PC-9 (cell line): Measurements from ENCODE around the gene SLC9A6. TPM values are rescaled to one million over a fixed set of nuclear protein-coding genes. Genes with fewer than 3 reads are reported as not detected.

Experiments
- BruUV-seq: library from RNA; stranded (reverse); fragments of 400-500 nt; replicated peaks from 2 replicates; lab custom pipeline; 2021; lab: Mats Ljungman, UMichigan
- CTCF ChIA-PET: fragments of 300-600 bp; sonication (Branson Sonifier 250); formaldehyde crosslinking; loops from one replicate; lab custom pipeline; 2022; ENCODE audit warnings: antibody characterized with exemption; lab: Charles Lee
- POLR2A ChIA-PET: fragments of 300-600 bp; sonication (Branson Sonifier 250); formaldehyde crosslinking; loops from one replicate; lab custom pipeline; 2022; ENCODE audit warnings: antibody characterized with exemption; ENCODE audit not compliant: unreplicated experiment; lab: Charles Lee
- DNase-seq, 2 experiments: peaks; one replicate each; pipeline versions ENCODE4 v3.0.0 to v3.0.0-alpha.2; 2015 to 2022; ENCODE audit warnings: mixed read lengths in 1 of 2
- H2AFZ ChIP-seq: fragments of 200-600 bp; sonication (generic); 2 replicates; pipeline ENCODE4 v1.8.1; 2017; ENCODE audit warnings: antibody characterized with exemption
- H3F3A ChIP-seq: fragments of 200-600 bp; sonication (generic); 2 replicates; pipeline ENCODE4 v1.8.1; 2017; ENCODE audit warnings: antibody characterized with exemption, mild to moderate bottlenecking, low read depth; ENCODE audit not compliant: insufficient read depth
- H3K27ac ChIP-seq: fragments of 200-600 bp; sonication (generic); 2 replicates; pipeline ENCODE4 v1.6.1; 2016; ENCODE audit warnings: mixed run types
- H3K27me3 ChIP-seq: fragments of 200-600 bp; sonication (generic); 2 replicates; pipeline ENCODE4 v1.6.1; 2016; ENCODE audit warnings: low read depth, mixed run types; ENCODE audit not compliant: insufficient read depth
- H3K36me3 ChIP-seq: fragments of 200-600 bp; sonication (generic); 2 replicates; pipeline ENCODE4 v1.6.1; 2016; ENCODE audit warnings: low read depth, mixed run types
- H3K4me1 ChIP-seq: fragments of 200-600 bp; sonication (generic); replicated peaks from 2 replicates; pipeline ENCODE4 v1.6.1; 2016; ENCODE audit warnings: mixed run types; ENCODE audit not compliant: insufficient read depth
- H3K4me2 ChIP-seq: fragments of 200-600 bp; sonication (generic); 2 replicates; pipeline ENCODE4 v1.6.1; 2017; ENCODE audit warnings: mixed run types
- H3K4me3 ChIP-seq: fragments of 200-600 bp; sonication (generic); 2 replicates; pipeline ENCODE4 v1.6.1; 2016; ENCODE audit warnings: mixed run types
- H3K79me2 ChIP-seq: fragments of 200-600 bp; sonication (generic); 2 replicates; pipeline ENCODE4 v1.6.1; 2017; ENCODE audit warnings: low read depth, mixed run types
- H3K9me2 ChIP-seq: fragments of 200-600 bp; sonication (generic); 2 replicates; pipeline ENCODE4 v1.8.1; 2017; ENCODE audit warnings: mild to moderate bottlenecking; ENCODE audit not compliant: insufficient read depth
- H3K9me3 ChIP-seq: fragments of 200-600 bp; sonication (generic); 2 replicates; pipeline ENCODE4 v1.8.1; 2016; ENCODE audit warnings: low read depth; ENCODE audit not compliant: insufficient read depth
- H4K20me1 ChIP-seq: fragments of 200-600 bp; sonication (generic); 2 replicates; pipeline ENCODE4 v1.8.1; 2017; ENCODE audit not compliant: insufficient read depth
- EZH2 ChIP-seq: fragments of 200-600 bp; sonication (generic); IDR thresholded peaks from 2 replicates; pipeline ENCODE4 v1.8.0; 2017; ENCODE audit warnings: antibody characterized with exemption, low read depth
- intact Hi-C: fragments of 100-400 bp; cut with micrococcal nuclease; formaldehyde crosslinking; loops from one replicate; pipeline ENCODE4 v1.10.0; 2022; ENCODE audit not compliant: unreplicated experiment
- total RNA-seq: library from RNA; stranded (reverse); gene quantifications from 2 replicates; pipeline ENCODE4 v1.2.3, GENCODE V29; 2021
- TF ChIP-seq, protein P1 (sequence below): fragments of 200-600 bp; sonication (generic); conservative IDR thresholded peaks from 2 replicates; pipeline ENCODE4 v1.6.1; 2017; ENCODE audit warnings: mixed run types, antibody characterized with exemption, mild to moderate bottlenecking, moderate library complexity

The SLC9A6 gene
- total RNA-seq, 1 experiment from 2014 or later = 16.5 TPM

- Histone ChIP-seq H3K27ac (peak overlapping the region; percentile 87), H3K9me2 (no peaks in the 10 kb centered on the region)
- DNase-seq = peak in 1 of 2 experiments; percentile 87
Observed at GRCh38 chrX:136063340-136064079, 78.3 kb downstream of the SLC9A6 start.

DNA sequence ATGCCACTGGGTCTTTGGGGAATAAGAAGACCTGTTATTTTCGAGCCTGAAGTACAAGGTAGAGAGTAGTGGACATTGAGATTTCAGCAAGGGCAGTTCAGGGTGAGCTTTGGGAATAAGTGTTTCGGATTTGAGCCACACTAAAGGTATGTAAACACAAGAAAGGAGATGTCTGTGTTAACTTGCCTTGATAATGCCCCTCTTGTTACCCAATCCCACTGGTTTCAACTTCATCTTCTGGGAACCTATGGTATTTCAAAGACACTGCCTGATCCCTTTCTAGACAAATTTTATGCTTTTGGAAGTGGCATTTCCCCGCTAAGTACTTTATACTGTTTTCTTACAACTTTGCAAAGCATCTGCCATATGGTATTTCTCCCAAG, 79.4 kb downstream of the SLC9A6 start:
- no TSS peak for BruUV-seq
- no peak overlapping the region for H2AFZ ChIP-seq
- H3K9me3 ChIP-seq = no peaks in the 10 kb centered on the region
- ChIA-PET POLR2A (no interaction called here), CTCF (no interaction called here)
- no peaks in the 10 kb centered on the region for H3K27me3 ChIP-seq
- H3K79me2 ChIP-seq = no peaks in the 10 kb centered on the region
- no peak overlapping the region for H3K4me3 ChIP-seq
- TF ChIP-seq, protein P1, sequence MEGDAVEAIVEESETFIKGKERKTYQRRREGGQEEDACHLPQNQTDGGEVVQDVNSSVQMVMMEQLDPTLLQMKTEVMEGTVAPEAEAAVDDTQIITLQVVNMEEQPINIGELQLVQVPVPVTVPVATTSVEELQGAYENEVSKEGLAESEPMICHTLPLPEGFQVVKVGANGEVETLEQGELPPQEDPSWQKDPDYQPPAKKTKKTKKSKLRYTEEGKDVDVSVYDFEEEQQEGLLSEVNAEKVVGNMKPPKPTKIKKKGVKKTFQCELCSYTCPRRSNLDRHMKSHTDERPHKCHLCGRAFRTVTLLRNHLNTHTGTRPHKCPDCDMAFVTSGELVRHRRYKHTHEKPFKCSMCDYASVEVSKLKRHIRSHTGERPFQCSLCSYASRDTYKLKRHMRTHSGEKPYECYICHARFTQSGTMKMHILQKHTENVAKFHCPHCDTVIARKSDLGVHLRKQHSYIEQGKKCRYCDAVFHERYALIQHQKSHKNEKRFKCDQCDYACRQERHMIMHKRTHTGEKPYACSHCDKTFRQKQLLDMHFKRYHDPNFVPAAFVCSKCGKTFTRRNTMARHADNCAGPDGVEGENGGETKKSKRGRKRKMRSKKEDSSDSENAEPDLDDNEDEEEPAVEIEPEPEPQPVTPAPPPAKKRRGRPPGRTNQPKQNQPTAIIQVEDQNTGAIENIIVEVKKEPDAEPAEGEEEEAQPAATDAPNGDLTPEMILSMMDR = no peak
- no peak for TF ChIP-seq EZH2
- no peaks in the 10 kb centered on the region for H3K9me2 ChIP-seq
- H3K27ac ChIP-seq = peak overlapping the region; percentile 87
- no peaks in the 10 kb centered on the region for H3K36me3 ChIP-seq
- peaks cover 44% of the 10 kb centered on the region for H3K4me1 ChIP-seq
- no peak for DNase-seq
- H4K20me1 ChIP-seq = no peaks in the 10 kb centered on the region
- intact Hi-C loops = no loop called here
- peaks cover 43% of the 10 kb centered on the region; the same call in 1 of the 2 replicates for H3F3A ChIP-seq
- H3K4me2 ChIP-seq = peak overlapping the region; percentile 62

More at GRCh38 chrX:136063340-136064079, 78.3 kb downstream of the SLC9A6 start:
- Histone ChIP-seq H3F3A (peaks cover 43% of the 10 kb centered on the region; the same call in 1 of the 2 replicates), H4K20me1 (no peaks in the 10 kb centered on the region), H3K27me3 (no peaks in the 10 kb centered on the region), H3K79me2 (no peaks in the 10 kb centered on the region), H3K4me3 (no peak overlapping the region), H3K4me1 (peaks cover 44% of the 10 kb centered on the region), H3K4me2 (peak overlapping the region; percentile 62), H2AFZ (peak overlapping the region; percentile 34), H3K9me3 (no peaks in the 10 kb centered on the region), H3K36me3 (no peaks in the 10 kb centered on the region)
- intact Hi-C loops = no loop called here
- ChIA-PET POLR2A (no interaction called here), CTCF (no interaction called here)
- BruUV-seq = no TSS peak
- TF ChIP-seq EZH2 = no peak
- TF ChIP-seq, protein P1 = no peak

DNA sequence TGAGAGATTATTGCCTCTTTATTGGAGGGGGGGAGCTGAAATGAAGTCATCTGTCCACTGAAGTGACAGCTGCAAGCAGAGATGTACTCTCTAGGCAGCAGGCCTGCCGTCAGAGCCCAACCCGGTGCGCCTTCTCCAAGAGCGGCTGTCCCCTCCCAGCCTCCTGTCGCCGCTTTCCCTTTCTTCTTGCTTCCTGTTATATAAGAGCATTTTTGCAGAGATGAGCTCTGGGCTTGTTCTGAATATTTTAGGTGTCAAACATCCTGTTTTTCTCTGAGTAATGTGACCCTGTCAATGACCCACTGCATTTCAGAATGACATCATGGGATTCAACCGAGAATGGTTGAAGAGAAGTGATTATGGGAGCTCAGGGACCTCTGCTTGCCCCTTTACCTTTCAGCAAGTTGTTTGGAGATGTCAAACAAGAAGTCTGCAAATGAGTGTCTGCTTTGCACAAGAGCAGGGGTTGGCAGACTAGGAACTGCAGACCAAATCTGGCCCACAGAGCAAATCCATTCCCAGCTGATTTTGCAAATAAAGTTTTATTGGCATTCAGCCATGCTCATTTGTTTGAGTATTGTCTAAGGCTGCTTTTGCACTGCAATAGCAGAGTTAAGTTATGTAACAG, 79.9 kb downstream of the SLC9A6 start:
- H3K27ac ChIP-seq = peak overlapping the region; percentile 87
- peak overlapping the region; percentile 62 for H3K4me2 ChIP-seq
- intact Hi-C loops = no loop called here

More for the DNA sequence above, 79.9 kb downstream of the SLC9A6 start:
- H3K4me1 ChIP-seq = peaks cover 44% of the 10 kb centered on the region
- no TSS peak for BruUV-seq
- H2AFZ ChIP-seq = no peak overlapping the region
- H3F3A ChIP-seq = peaks cover 43% of the 10 kb centered on the region; the same call in 1 of the 2 replicates
- no peaks in the 10 kb centered on the region for H3K9me2 ChIP-seq
- peak; percentile 16 to 92 for DNase-seq
- TF ChIP-seq, protein P1 = no peak
- TF ChIP-seq EZH2 = no peak
- no peaks in the 10 kb centered on the region for H4K20me1 ChIP-seq
- ChIA-PET POLR2A (no interaction called here), CTCF (no interaction called here)
- no peaks in the 10 kb centered on the region for H3K27me3 ChIP-seq
- H3K36me3 ChIP-seq = no peaks in the 10 kb centered on the region
- H3K9me3 ChIP-seq = no peaks in the 10 kb centered on the region
- H3K4me3 ChIP-seq = no peak overlapping the region
- H3K79me2 ChIP-seq = no peaks in the 10 kb centered on the region
